Vagina (tissue), 2 donors: ENCODE results near the gene TIAM2. TPM values are rescaled to one million over a fixed set of nuclear protein-coding genes. Genes with fewer than 3 reads are reported as not detected.

ENCODE experiments used
- DNase-seq, 2 donors: peaks; one replicate each; pipeline ENCODE4 v3.0.0-alpha.2; 2017; ENCODE audit errors: extremely low spot score in 2 of 2
- H3K27ac ChIP-seq: fragments of 200-600 bp; sonication (generic); one replicate; pipeline ENCODE4 v1.5.1; 2019
- H3K27me3 ChIP-seq: fragments of 200-600 bp; sonication (generic); one replicate; pipeline ENCODE4 v1.5.1; 2019
- H3K36me3 ChIP-seq, 2 donors: fragments of 200-600 bp; sonication (generic); one replicate each; pipeline ENCODE4 v1.5.1; 2017 to 2019
- H3K4me1 ChIP-seq: fragments of 200-600 bp; sonication (generic); one replicate; pipeline ENCODE4 v1.5.1; 2019
- H3K4me3 ChIP-seq, 2 donors: fragments of 200-600 bp; sonication (generic); 1 replicate in 1 of 2; 2 replicates in 1 of 2; pipeline ENCODE4 v1.5.1; 2016 to 2019
- H3K9me3 ChIP-seq: fragments of 200-600 bp; sonication (generic); one replicate; pipeline ENCODE4 v1.5.1; 2019
- POLR2A ChIP-seq, 2 donors: fragments of 450-650 bp; IDR thresholded peaks; one replicate each; pipeline ENCODE4 v1.6.1; 2017; ENCODE audit warnings: antibody characterized with exemption in 2 of 2, mild to moderate bottlenecking in 2 of 2, moderate library complexity in 2 of 2
- POLR2AphosphoS5 ChIP-seq, 2 donors: sonication (generic); formaldehyde crosslinking; IDR thresholded peaks; one replicate each; pipeline ENCODE4 v1.9.0; 2017; ENCODE audit warnings: antibody characterized with exemption in 2 of 2, mild to moderate bottlenecking in 2 of 2, low read depth in 1 of 2; ENCODE audit not compliant: insufficient read depth in 1 of 2
- intact Hi-C: fragments of 100-400 bp; cut with DNase I; formaldehyde crosslinking; loops from one replicate; pipeline ENCODE4 v1.15.1; 2023
- total RNA-seq: library from RNA; depleted of rRNA; stranded (reverse); fragments of >200 nt; gene quantifications from one replicate; pipeline ENCODE4 v1.2.3, GENCODE V29; 2016
- TF ChIP-seq, protein P1 (sequence below), 3 experiments: fragments of 450-650 bp in 2 of 3; fragments of 200-600 bp in 1 of 3; sonication (generic) in 1 of 3; IDR thresholded peaks; one replicate each; pipeline ENCODE4 v1.5.1; 2017 to 2019; ENCODE audit warnings: antibody characterized with exemption in 3 of 3, mild to moderate bottlenecking in 2 of 3, moderate library complexity in 2 of 3

TIAM2 gene
- total RNA-seq, 1 donor from 2014 or later, result 11.5 TPM

DNA sequence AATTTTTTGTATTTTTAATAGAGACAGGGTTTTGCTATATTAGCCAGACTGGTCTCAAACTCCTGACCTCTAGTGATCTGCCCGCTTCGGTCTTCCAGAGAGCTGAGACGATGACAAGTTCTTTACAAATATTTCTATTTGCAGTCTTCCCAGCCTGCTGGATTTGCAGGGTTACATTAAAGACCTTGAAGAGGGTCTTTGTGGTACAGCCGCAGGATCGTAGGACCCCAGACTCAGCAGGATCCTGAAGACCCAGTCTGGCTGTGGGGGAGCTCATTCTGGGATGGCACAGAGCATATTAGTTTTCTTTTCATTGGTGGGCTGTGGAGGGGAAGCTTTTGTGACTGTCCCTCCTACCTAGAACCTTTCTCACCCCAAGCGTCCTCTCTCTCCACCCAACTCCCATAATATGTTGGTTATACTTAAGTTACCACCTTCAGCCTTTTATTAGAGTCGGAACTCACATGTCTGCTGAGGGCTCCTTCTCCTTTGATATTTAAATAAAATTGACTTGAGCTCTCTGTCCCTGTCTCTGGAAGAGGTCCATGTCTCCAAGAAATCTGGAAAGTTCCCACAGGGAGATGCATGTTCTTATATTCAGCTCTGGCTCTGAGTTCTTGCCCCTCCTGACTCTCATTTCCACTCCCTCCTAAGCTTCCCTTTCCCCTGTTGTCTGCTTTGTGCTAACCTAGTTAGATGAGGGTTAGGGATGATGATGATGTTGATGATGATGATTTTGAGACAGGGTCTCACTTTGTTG is 72.0 kb downstream of the TIAM2 start:
- H3K4me1 ChIP-seq, result peaks cover 13% of the 10 kb centered on the region
- DNase-seq, result no peak
- H3K9me3 ChIP-seq, result no peaks in the 10 kb centered on the region
- no peaks in the 10 kb centered on the region for H3K27me3 ChIP-seq
- intact Hi-C loops, result no loop called here
- H3K4me3 ChIP-seq, result no peak overlapping the region
- no peaks in the 10 kb centered on the region for H3K36me3 ChIP-seq
- TF ChIP-seq, protein P1, sequence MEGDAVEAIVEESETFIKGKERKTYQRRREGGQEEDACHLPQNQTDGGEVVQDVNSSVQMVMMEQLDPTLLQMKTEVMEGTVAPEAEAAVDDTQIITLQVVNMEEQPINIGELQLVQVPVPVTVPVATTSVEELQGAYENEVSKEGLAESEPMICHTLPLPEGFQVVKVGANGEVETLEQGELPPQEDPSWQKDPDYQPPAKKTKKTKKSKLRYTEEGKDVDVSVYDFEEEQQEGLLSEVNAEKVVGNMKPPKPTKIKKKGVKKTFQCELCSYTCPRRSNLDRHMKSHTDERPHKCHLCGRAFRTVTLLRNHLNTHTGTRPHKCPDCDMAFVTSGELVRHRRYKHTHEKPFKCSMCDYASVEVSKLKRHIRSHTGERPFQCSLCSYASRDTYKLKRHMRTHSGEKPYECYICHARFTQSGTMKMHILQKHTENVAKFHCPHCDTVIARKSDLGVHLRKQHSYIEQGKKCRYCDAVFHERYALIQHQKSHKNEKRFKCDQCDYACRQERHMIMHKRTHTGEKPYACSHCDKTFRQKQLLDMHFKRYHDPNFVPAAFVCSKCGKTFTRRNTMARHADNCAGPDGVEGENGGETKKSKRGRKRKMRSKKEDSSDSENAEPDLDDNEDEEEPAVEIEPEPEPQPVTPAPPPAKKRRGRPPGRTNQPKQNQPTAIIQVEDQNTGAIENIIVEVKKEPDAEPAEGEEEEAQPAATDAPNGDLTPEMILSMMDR (IDR thresholded peaks at IDR 0.05), result no peak
- TF ChIP-seq POLR2A (IDR thresholded peaks at IDR 0.05) (no peak), POLR2AphosphoS5 (IDR thresholded peaks at IDR 0.05; ENCODE audit: insufficient read depth in 1 of 2, low read depth in 1 of 2) (no peak)
- H3K27ac ChIP-seq, result no peak overlapping the region

DNA sequence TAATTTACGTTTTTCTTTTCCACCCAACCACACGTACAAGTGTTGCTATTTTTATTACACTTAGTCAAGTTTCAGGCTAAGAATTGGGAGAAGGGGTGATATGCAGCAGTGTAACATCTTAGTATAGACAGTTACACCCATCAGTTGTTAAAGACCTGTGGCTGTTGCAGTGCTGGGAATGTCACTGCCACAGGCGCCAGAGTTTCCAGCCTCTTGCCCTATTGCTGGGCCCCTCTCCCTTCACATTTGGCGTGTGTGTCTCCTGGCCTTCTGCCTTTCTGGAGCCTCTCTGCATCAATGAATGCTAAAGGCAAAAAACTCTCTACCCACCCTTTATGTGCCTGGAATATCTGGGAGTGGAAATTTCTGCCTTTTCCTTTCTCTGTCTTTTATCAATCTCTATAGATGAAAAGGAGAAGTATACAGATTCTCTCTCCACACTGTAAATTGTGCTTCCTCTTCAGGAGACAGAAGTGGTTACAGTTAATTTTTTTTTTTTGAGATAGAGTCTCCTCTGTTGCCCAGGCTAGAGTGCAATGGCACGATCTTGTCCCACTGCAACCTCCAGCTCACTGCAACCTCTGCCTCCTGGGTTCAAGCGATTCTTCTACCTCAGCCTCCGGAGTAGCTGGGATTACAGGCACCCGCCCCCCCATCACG is 73.0 kb downstream of the TIAM2 start:
- H3K27me3 ChIP-seq, result no peaks in the 10 kb centered on the region
- no peak overlapping the region for H3K27ac ChIP-seq
- H3K36me3 ChIP-seq, result no peaks in the 10 kb centered on the region
- peaks cover 13% of the 10 kb centered on the region for H3K4me1 ChIP-seq
- no peaks in the 10 kb centered on the region for H3K9me3 ChIP-seq
- TF ChIP-seq POLR2A (IDR thresholded peaks at IDR 0.05) (no peak), POLR2AphosphoS5 (IDR thresholded peaks at IDR 0.05; ENCODE audit: insufficient read depth in 1 of 2, low read depth in 1 of 2) (no peak)
- TF ChIP-seq, protein P1 (IDR thresholded peaks at IDR 0.05), result no peak
- DNase-seq, result no peak
- intact Hi-C loops, result no loop called here
- no peak overlapping the region for H3K4me3 ChIP-seq

DNA sequence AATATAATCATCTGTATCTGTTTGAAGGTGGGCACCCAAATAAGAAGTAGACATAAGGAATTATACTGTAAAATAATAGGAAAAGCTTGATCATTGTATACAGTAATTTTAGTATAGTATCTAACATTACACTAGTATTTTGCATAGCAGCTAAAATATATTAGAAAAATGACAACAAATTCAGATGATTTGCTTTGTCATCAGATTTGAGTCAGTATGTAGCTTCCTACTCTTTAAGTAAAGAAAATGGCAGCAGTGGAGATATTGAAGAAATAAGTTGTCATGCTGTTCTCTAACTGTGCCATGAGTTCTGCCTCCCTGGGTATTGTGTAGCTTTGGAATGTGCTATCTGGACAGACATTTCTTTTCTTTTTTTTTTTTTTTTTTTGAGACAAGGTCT is 74.4 kb downstream of the TIAM2 start:
- H3K27me3 ChIP-seq, result no peaks in the 10 kb centered on the region
- TF ChIP-seq, protein P1 (IDR thresholded peaks at IDR 0.05), result no peak
- no peak for TF ChIP-seq POLR2A (IDR thresholded peaks at IDR 0.05)
- no peak for TF ChIP-seq POLR2AphosphoS5 (IDR thresholded peaks at IDR 0.05; ENCODE audit: insufficient read depth in 1 of 2, low read depth in 1 of 2)
- no peak for DNase-seq
- no peaks in the 10 kb centered on the region for H3K36me3 ChIP-seq
- H3K4me1 ChIP-seq, result peaks cover 13% of the 10 kb centered on the region
- H3K4me3 ChIP-seq, result no peak overlapping the region
- no peaks in the 10 kb centered on the region for H3K9me3 ChIP-seq
- H3K27ac ChIP-seq, result no peak overlapping the region
- intact Hi-C loops, result no loop called here

DNA sequence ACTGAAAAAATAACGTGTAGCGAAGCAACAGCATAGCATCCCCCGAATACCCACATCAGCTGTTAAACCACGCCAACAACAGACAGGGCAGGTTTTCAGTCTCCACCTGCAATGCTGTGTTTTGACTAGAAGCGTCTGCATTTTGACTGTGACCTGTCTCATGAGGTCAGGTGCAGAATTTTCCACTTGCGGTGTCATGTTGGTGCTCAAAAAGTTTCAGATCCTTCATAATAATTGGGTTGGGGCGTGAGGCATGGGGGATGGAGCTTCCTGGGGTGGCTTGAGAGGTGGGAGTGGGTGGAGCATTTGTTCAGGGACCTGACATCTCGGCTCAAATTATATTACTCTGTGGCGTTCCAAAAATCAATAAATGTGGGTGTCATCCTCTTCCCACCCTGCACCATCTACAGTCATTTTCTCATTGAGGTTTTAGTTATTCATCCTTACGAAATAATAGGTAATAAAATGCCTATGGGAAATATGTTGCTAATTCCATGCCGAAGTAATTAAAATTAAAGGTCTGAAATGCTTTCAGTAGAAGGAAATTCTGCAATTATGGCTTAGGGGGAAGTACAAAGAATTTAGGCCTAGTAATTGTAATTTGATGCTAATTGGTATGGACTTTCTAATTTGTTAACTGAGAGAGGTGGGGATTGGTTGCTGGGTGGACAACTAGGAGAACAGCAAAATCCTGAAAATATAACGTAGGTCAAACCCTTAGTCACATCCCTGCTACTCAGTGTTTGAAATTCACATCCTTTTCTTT is 81.0 kb downstream of the TIAM2 start:
- intact Hi-C loops, result no loop called here
- H3K27ac ChIP-seq, result no peak overlapping the region
- peak in 1 of 2 donors; percentile 58 for DNase-seq
- no peak for TF ChIP-seq POLR2A (IDR thresholded peaks at IDR 0.05)
- no peak for TF ChIP-seq POLR2AphosphoS5 (IDR thresholded peaks at IDR 0.05; ENCODE audit: insufficient read depth in 1 of 2, low read depth in 1 of 2)
- TF ChIP-seq, protein P1 (IDR thresholded peaks at IDR 0.05), result no peak
- no peaks in the 10 kb centered on the region for H3K36me3 ChIP-seq
- peaks cover 20% of the 10 kb centered on the region for H3K4me1 ChIP-seq
- no peak overlapping the region for H3K4me3 ChIP-seq
- H3K27me3 ChIP-seq, result no peaks in the 10 kb centered on the region
- no peaks in the 10 kb centered on the region for H3K9me3 ChIP-seq
